GM19372 (cell line): ENCODE data around the gene THEMIS.
"Not testable (repeated sequence)": the region's sequence is repeated elsewhere in the genome, so short reads cannot be mapped to it uniquely, and the experiment has no call there.

ENCODE experiments used
- ATAC-seq: cut with Tn5 transposase; IDR thresholded peaks from one replicate; pipeline ENCODE4 v1.9.1; 2021; ENCODE audit warnings: mild to moderate bottlenecking, low read depth, moderate library complexity; ENCODE audit not compliant: unreplicated experiment

Gene THEMIS, protein sequence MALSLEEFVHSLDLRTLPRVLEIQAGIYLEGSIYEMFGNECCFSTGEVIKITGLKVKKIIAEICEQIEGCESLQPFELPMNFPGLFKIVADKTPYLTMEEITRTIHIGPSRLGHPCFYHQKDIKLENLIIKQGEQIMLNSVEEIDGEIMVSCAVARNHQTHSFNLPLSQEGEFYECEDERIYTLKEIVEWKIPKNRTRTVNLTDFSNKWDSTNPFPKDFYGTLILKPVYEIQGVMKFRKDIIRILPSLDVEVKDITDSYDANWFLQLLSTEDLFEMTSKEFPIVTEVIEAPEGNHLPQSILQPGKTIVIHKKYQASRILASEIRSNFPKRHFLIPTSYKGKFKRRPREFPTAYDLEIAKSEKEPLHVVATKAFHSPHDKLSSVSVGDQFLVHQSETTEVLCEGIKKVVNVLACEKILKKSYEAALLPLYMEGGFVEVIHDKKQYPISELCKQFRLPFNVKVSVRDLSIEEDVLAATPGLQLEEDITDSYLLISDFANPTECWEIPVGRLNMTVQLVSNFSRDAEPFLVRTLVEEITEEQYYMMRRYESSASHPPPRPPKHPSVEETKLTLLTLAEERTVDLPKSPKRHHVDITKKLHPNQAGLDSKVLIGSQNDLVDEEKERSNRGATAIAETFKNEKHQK

DNA sequence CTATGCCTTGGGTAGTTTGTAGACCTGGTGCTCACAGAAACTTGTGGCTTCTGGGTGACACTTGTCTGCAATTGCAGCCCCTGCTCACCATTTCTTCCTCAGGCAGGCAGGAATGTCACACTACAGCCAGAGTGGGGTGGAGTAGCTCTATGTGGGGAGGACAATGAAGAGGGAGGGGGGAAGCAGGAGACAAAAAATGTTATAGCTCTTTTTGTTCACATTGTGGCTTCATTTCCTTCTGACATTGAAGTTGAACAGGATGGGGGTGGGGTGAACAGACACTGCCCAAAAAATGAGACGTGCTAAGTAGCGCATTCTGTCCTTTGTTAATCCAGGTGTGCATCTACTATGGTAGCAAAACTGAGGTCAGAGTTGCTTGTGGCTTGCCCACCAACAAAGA, at the start of gene THEMIS:
TSS of gene THEMIS (minus strand) at position 124 of the 400 bp plus-strand sequence. CDS start 126 bp downstream, outside the sequence.
- ATAC-seq = no peak

DNA sequence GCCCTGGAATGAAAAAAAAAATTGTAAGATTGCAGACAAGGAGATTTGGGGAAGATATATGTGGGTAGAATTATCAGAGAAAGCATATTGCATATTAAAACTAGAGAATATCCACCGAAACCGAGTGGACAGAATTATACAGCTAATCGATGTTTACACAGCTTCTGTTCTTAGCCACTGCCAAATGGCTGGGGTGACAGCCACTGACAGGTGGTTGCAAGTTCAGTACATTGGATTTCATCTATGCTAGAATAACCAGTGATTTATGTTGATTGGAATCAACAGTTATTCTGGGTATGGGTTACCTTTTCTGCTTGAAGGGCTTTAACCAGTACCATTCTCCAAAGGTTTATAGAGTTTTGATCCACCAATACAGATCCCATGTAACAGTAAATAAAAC, 48.4 kb upstream of the THEMIS start:
- no peak for ATAC-seq

DNA sequence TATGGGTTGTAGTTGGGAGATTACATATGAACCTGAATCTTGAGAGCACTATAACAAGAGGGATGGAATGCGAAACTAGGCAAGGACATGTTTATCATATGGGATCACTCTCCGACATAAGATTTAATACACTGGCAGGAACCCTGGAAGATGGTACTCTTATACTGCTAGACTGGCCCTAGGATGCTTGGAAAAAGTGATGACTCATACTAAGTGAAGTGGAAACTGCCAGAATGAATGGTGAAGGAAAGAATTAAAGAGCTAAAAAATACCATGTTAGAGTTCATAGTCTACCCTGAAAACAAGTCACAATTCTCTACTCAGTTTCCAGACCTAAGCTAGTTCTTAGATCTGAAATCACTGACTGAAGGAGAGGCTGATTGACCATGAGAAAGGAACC, 45.5 kb upstream of the THEMIS start:
- no peak for ATAC-seq

DNA sequence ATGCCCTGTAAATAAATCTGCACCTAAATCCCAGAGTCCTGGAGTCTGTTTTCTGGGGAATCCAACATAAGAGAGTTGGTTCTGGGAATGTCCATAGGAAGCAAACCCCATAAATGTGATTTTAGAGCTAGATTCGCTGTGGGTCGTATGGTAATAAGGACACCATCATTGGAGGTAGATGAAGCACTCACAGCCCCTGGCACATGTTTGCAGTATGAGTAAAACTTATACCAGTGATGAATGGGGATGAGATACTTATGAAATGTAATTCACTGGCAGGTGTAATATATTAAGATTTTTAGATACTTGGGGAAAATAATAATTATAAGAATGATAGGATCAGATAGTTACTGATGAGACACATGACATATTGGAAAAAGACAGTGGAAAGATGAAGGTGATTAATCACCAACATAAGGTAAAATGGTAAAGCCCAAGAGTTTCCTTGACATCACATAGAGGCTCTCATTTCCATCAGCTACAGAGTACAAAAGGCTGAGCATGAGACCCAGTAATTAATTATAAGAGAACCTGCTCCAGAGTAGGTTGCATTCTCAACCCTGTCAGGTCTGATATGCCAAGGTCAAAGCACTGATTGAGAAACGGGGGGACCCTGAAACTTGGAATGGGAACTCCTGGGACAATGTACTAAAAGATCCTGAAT, 44.7 kb upstream of the THEMIS start:
- no peak for ATAC-seq

DNA sequence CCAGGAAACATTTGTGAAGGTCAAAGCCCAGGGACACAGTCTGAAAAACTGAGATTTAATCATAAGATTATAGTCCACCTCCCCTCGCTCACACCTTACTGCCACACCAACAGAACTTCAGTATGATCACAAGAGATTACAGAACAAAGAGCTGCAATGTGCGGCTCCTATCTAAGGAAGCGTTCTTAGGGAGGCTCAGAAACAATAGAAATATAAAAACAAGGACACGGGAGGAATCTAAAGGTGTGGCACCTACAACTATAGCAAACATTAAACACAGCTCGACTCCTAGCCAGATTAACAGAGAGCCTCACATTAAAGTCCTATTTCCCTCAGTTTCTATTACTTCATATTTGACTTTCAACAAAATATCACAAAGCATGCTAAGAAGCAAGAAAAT, 40.4 kb upstream of the THEMIS start:
- no peak for ATAC-seq

DNA sequence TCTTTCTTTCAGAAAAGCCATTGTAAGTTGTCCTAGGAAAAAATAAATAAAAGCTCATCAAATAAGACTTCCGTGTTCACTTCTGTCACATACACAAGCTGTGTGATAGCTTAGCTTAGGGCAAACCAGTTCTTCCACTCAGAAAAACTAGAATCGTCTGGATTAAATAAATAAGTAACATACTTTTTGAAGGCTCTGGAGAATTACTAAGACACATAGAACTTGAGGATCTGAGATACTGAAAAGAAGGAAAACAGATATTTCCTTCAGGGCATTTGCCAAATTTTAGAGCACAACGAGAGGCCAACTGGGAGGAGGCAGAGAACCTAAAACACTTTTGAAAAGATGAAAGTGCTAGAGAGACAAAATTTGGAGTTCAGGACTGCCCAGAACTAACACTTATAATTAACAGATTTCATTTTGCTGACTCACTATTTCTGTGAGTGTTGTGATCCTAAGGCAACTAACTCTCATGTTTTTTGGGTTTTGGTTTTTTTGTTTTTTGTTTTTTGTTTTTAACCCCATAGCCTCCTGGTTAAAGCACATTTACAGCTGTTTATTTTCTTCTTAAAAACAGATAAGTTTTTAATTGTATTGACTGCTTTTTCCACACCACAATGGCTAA, 38.7 kb upstream of the THEMIS start:
- no peak for ATAC-seq

DNA sequence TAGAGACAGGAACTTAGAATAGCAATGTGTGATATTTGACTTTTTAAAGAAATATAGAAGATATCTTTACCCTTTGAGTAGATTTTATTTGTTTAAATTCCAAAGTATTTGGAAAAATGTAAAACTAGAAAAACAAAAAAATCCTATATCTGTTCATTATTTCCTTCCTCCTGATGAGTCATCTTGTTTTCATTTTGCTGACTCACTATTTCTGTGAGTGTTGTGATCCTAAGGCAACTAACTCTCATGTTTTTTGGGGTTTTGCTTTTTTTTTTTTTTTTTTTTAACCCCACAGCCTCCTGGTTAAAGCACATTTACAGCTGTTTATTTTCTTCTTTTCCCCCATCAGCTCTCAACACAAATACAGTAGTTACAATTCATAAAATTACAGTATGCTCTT, 37.8 kb upstream of the THEMIS start:
- ATAC-seq = no peak

DNA sequence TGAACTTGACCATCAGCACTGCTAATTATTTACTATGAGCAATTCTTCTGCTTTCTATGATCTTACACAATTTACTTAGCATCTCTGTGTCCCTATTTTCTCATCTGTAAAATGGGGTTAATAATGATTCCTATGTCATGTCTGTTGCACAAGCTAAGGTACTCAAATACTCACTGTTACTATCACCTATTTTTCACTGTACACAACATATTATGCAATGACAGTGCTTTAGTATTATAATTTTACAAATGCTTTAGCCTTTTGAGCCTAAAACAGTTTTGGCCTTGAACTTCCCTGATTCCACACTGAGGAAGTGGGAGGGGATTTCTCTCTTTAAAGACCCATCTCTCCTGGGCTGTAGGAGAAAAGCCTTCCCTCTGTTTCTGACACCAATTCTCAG, 36.9 kb upstream of the THEMIS start:
- no peak for ATAC-seq

DNA sequence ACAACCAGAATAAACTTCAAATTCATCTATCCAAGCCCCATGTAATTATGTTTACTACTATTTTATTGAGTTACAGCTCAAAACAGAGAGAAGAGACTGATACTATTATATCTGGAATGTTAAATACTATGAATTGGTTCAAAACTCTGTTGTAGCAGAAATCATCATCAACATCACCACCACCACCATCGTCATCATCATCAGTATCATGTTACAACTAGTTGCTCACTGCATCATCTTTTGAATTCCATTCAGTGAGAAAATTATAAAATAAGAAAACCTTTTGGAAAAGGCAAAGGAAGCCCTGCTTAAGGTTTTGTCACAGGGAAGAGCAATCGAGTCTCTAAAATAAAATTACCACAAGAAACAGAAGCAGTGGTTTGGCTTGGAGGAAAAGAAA, 36.2 kb upstream of the THEMIS start:
- no peak for ATAC-seq

DNA sequence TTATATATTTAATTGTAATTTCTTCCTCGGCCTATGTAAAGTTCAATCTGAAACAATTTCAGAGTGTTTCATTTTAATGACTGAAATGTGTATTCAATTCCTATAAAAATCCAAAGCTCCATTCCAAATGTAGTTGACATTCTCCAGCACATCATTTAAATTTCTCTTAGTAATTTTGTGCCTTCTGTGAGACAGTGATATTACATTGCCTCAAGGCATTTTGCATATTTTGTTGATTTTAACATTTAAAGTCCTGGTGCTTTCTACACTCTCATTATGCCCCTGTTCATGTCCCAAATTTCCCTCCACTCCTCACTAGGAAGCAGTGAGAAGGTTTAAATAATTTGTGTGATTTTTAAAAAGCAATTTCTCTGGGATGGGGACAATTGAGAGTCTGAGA, 34.1 kb upstream of the THEMIS start:
- ATAC-seq = no peak

DNA sequence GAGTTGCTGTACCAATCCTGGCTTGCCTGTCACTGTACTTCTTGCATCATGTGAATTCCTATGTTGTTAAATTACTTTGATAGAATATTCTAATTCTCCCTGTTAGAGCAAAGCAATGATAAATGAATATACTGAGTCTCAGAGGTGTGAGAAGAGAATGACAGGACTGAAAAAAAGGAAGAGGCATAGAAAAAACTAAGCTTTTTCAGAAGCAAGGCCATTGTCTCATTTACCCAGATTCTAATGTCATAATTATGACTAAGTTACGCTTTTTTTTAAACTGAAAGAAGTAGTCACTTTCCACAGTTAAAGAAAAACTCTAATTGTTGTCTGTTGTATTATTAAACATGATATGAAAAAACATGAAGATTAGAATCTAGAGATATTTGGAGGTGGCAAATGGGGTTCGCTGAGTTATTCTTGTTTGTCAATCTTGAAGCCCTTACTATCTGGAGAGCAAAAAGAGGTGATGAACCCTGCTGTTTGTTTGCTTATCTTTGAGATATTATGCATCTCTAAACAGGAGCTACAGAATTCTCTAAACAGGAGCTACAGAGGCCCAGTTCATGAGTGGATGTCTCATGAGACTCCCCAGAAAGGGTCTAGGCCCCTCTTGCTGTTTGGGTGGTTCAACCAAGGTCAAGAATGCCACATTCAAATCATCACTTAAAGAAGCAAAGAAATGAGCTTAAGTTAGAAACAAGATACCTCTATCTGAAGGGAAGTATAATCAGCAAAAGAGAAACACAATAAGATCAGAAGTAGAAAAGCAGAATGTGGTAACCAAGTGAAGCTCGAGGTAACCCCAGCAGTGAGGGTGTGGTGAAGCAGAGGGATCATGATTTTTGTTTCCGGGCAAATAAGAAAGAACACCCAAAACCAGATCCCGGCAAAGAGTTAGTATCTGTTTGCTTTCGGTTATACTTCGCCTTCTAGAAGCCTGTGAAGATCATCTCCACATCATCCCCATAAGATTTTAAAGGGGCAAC, 33.3 kb upstream of the THEMIS start:
- no peak for ATAC-seq

DNA sequence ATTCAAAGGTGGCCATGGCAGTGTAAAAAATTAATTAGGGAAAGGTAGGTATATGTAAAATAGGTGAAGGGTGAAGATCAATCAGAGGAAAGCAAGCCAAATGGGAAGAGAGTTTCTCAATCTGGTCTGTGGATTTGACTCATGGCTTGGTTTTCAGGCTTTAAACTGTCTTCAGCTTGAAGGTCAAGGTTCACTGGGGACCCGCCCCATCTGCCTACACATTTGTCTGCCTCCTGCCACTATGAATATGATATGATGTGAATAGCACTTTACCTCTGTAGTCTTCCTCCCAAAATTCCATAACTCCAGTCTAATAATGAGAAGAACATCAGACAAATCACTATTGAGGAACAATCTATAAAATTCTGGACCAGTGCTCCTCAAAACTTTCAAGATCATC, 32.3 kb upstream of the THEMIS start:
- ATAC-seq = no peak

DNA sequence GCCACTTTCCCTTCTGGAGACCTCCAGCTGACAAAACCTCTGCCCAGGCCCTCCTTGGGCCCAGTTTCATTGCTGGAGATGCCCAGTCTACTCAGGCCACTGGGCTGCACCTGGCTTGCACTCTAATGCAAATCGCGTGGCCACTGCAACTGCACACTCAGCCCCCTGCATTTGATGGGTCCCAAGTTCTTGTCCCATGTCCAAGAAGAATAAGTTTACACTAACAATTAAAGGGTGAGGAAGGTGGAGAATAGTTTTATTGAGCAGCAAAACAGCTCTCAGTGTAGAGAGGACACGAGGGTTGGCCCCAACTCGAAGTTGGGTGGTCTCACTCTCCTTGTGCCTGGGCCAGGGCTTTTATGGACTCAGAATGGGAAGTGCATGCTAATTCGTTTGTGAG, 31.9 kb upstream of the THEMIS start:
- no peak for ATAC-seq

DNA sequence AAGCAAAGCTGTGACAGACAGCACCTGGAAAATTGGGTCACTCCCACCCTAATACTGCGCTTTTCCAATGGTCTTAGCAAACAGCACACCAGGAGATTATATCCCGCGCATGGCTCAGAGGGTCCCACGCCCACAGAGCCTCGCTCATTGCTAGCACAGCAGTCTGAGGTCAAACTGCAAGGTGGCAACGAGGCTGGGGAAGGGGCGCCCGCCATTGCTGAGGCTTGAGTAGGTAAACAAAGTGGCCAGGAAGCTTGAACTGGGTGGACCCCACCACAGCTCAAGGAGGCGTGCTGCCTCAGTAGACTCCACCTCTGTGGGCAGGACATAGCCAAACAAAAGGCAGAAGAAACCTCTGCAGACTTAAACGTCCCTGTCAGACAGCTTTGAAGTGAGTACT, 25.6 kb upstream of the THEMIS start:
- ATAC-seq = not testable (repeated sequence)

DNA sequence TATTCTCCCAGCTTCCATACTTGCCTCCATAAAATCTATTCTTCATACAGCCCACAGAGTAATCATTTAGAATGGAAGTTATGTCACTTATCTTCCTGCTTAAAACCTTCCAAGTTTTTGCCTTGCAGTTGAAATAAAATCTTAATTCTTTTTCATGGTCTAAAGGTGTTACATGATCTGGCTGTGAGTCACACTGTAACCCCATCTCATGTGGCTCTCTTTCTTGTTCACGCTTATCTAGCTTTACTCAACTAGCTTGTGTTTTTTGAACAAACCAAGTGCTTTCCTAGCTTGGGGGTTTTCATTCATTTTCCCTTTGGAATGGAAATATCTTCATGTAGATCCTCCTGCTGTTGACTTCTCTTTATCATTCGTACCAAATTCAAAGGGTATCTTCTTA, 23.6 kb upstream of the THEMIS start:
- no peak for ATAC-seq

DNA sequence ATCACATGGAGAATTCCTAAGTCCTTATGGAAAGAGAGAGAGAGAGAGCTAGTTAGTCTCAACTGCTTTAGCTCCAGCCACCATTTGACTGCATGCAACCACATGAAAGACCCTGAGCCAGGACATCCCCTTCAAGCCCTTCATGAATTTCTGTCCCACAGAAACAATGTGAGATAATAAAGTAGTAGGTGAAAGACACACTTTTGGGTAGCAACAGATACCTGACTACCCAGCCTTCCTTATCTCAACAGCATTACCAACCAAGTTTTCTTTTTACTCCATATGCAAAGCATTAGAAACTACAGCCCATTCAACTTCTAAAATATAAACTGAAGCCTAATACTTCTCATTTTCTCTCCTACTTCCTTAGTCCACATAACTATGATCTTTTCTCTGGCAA, 23.2 kb upstream of the THEMIS start:
- no peak for ATAC-seq

DNA sequence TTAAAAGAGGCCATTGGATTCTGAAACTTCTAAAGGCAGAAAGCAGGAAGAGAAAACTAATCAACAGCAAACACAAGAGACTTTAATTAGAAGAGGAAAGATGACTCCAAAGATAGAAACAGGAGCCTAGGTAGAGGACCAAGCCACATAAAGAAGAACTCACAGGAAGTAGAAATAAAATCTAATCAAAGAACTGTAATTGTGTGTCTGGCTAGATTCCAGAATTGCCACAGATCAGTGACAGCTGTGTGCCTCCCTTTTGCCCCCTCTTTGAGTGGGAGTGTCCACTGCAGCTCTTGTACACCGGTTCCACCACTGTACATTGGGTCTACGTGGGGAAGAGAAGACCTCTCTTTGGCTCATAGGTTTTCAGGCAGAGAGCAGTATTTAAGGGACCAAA, 22.3 kb upstream of the THEMIS start:
- ATAC-seq = no peak

DNA sequence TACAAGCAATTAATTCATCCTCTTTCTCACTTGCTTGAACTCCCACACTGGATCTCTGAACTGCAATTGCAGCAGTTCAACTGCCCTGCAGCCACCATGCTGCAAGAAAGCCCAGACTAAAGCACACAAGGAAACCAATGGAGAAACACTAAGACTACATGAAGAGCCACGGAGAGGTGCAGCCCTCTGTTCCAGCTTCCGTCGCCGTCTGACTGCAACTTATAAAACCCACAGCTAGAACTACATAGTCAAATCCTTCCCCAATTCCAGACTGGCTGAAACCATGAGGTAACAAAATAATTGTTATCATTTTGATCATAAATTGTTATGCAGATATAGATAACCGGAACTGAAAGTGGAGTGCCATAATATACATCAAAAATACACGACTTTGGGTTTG, 21.1 kb upstream of the THEMIS start:
- ATAC-seq = no peak

DNA sequence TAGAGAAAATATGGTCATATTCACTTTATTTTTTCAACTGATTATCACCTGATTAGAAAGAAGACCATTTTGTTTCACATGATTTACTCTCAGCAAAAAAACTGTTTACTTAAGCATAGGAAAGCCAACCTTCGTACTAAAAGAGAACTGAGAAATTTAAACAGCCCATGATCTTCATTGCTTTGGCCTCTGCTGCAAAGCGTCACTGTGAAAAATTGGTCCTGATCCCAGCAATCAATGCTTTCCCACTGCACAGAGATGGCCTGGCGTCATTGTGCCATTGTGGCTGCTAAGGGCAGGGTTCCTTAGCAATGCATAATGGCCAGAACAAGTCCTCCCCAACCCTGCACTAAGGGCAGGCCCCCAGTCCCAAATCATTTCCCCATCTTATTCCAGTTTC, 19.9 kb upstream of the THEMIS start:
- no peak for ATAC-seq
